DOHH2 (cell line): ENCODE results near the gene CCDC68.

ENCODE experiments used
- EZH2phosphoT487 ChIP-seq: fragments of 200-600 bp; sonication (generic); IDR thresholded peaks from 2 replicates; pipeline ENCODE4 v1.6.1; 2017; ENCODE audit warnings: borderline replicate concordance, mild to moderate bottlenecking, antibody characterized with exemption, low read length, moderate library complexity, mixed read lengths
- TF ChIP-seq, protein P1 (sequence below): fragments of 200-600 bp; sonication (generic); IDR thresholded peaks from one replicate; pipeline ENCODE4 v1.5.1; 2014; ENCODE audit warnings: antibody characterized with exemption, mild to moderate bottlenecking, low read depth, low read length; ENCODE audit not compliant: poor library complexity, severe bottlenecking

DNA sequence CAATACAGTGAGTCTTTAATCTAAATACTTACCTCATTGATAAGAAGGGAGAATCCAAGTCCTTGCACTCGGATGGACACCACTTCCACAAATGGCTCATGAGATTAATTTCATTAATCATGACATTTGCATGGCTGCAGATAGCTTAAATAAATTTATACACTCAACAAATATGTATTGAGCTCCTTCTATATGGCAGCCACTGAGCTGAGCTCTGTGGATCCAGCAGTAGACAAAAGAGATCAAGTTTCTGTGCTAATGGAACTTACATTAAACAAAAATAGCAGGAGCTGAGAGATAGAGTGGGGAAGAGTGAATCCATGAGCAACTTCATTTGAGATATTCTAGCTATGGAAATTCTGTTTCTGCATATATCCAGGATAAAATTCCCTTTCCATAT lies 86.6 kb downstream of the CCDC68 start:
- TF ChIP-seq, protein P1, sequence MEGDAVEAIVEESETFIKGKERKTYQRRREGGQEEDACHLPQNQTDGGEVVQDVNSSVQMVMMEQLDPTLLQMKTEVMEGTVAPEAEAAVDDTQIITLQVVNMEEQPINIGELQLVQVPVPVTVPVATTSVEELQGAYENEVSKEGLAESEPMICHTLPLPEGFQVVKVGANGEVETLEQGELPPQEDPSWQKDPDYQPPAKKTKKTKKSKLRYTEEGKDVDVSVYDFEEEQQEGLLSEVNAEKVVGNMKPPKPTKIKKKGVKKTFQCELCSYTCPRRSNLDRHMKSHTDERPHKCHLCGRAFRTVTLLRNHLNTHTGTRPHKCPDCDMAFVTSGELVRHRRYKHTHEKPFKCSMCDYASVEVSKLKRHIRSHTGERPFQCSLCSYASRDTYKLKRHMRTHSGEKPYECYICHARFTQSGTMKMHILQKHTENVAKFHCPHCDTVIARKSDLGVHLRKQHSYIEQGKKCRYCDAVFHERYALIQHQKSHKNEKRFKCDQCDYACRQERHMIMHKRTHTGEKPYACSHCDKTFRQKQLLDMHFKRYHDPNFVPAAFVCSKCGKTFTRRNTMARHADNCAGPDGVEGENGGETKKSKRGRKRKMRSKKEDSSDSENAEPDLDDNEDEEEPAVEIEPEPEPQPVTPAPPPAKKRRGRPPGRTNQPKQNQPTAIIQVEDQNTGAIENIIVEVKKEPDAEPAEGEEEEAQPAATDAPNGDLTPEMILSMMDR = no peak
- no peak for TF ChIP-seq EZH2phosphoT487
